ENCODE results near the gene CYP4F12.
"Not testable (repeated sequence)": the region's sequence is repeated elsewhere in the genome, so short reads cannot be mapped to it uniquely, and the experiment has no call there.

Gene CYP4F12

DNA sequence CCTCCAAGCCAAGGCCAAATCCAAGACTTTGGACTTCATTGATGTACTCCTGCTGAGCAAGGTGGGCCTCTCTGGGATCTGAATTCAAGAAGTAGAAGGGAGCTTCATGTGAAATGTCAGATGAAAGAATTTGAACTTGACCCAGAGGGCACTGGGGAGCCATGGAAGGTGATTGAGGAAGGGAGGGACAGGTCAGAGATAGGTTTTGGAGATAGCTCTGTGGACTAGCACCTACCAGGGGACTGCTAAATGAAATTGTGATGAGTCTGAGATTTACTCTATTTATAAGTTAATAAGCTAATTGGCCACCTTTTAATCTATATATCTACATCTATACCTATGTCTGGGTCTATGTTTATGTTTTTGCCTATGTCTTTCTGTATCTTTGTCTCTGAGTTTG lies 22.8 kb upstream of the CYP4F12 start:
- DNase-seq (ENCODE audit: low read depth): not testable (repeated sequence)

DNA sequence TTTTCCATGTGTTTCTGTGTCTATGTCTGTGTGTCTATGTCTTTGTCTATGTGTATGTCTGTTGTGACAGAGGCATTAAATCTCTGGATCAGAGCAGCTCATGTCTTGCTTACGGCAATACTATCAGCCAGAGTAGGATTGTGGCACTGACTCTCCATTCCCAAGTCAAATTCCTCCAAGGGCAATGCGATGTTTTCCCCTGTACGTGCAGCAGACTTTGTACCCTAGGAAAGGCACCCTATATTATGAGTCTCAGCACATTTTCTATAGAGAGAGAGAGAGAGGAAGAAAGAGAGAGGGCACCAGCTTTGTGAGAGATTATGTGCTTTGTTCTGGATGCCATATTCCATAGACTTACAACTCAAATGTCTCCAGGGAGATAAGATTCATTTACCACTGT lies 21.1 kb upstream of the CYP4F12 start:
- no peak for DNase-seq (ENCODE audit: low read depth)

- no peak for DNase-seq (ENCODE audit: low read depth)
Observed at GRCh38 chr19:15652559-15653278, 20.2 kb upstream of the CYP4F12 start.

GRCh38 chr19:15656467-15656866 lies 16.4 kb upstream of the CYP4F12 start:
- no peak for DNase-seq (ENCODE audit: low read depth)

DNA sequence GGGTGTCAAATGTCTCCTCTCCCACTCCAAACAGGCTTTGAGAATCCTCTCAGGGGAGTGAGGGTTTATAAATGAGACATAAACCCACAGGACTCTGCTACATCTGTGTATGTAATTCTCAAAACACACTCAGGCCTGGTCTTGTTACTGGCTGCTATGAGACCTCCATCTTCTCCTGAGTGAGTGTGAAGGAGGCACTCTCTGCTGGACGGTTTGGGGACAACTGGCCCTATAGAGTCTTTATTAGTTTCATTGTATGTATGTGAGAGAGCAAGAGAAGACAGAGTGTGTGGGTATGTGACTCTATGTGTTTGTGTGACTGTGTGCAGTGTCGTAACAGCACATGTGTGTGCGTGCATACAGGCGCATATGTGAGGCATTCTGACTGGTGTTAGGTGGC lies 9.6 kb upstream of the CYP4F12 start:
- DNase-seq (ENCODE audit: low read depth): no peak

DNA sequence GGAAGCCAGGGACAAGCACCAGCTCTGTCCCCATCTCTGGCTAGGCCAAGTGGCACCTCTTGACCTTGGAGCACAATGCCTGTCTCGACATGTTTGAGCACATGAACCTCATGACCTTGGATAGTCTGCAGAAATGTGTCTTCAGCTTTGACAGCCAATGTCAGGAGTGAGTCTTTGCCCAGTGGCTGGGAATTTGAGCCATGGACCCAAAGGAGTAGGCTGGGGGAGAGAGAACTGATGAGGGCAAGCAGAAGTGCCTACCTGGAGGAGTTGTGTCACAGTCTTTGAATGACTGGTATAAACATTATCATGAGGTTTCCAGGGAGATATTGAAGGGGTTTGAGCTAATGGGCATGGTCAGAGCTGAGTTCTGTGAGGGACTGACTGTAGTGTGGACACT lies 6.7 kb upstream of the CYP4F12 start:
- DNase-seq (ENCODE audit: low read depth): no peak

GRCh38 chr19:15666883-15667282 lies 6.0 kb upstream of the CYP4F12 start:
- DNase-seq (ENCODE audit: low read depth): no peak

DNA sequence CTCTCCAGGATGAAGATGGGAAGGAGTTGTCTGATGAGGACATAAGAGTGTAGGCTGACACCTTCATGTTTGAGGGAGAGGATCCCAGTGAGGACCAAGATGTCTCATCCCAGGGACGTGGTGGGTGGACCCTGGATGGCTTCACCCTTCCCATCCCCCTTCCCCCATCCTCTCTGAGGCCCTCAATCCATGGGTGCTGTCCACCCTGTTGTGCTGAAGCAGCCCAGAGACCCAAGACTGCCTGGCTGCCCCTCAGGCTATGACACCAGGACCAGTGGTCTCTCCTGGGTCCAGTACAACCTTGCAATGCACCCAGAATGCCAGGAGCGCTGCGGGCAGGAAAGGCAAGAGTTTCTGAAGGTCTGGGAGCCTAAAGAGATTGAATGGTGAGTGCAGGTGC lies 3.4 kb upstream of the CYP4F12 start:
- no peak for DNase-seq (ENCODE audit: low read depth)

GRCh38 chr19:15669891-15670290 lies 3.0 kb upstream of the CYP4F12 start:
- DNase-seq (ENCODE audit: low read depth): no peak

- no peak for DNase-seq (ENCODE audit: low read depth)
Observed at GRCh38 chr19:15671237-15671821, 1.6 kb upstream of the CYP4F12 start.

GRCh38 chr19:15671891-15672579 lies 852 bp upstream of the CYP4F12 start:
- no peak for DNase-seq (ENCODE audit: low read depth)

DNA sequence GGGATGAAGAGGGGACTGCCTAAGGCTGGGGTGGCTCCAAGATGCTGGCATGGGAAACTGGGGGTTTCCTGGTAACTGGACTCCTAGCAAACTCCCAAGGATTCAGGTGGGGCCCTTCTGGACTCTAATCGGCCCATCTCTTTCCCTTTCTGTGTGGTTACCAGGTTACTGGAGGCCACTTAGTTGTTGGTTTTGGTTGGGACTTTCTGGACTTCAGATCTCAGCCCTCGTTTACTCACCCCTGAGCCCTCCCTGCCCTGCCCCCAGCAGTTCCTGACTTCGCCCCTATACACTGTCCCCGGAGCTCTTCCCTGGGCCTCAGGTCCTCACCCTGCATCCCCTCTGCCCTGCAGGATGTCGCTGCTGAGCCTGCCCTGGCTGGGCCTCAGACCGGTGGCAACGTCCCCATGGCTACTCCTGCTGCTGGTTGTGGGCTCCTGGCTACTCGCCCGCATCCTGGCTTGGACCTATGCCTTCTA lies 328 bp downstream of the CYP4F12 start:
- DNase-seq (ENCODE audit: low read depth): no peak

GRCh38 chr19:15675560-15675959 lies 2.7 kb downstream of the CYP4F12 start:
- DNase-seq (ENCODE audit: low read depth): no peak

DNA sequence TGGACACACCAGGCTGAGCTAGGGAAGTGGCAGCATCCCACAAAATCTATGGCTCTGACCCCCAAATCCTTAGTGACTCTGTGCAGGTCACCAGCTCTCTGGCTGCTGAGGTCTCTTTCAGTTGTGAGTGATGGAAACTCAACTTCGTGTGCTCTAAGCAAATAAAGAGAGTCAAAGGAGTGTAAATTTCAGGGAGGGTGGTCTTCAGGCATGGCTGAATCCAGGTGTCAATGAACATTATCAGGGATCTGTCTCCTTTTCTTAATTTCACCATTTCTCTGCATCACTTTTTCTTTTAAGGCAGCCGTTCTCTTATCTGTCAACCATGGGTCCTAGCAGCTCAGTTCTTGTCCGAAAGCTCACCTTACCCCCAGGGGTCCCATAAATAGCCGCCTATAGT lies 6.2 kb downstream of the CYP4F12 start:
- DNase-seq (ENCODE audit: low read depth): no peak

DNA sequence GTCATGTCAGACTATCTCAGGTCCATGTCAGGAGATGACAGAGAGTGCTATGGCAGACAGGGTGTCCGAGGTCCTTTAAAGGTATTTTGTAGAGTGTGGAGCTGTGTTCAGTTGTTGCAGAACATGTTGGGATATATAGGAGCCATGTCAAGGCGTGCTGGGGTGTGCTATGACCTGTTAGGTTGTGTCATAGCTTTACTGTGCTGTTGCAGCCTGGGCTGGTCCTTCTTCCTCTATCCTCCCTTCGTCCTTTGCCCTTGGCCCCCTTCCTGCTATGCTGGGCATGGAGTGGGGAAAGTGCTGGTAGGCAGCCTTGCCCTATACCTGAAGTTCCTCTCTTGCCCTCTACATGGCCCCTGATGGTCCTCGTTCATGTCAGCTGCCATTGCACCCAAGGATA lies 7.0 kb downstream of the CYP4F12 start:
- not testable (repeated sequence) for DNase-seq (ENCODE audit: low read depth)

- no peak for DNase-seq (ENCODE audit: low read depth)
Observed at GRCh38 chr19:15680478-15681322, 7.8 kb downstream of the CYP4F12 start.

GRCh38 chr19:15683411-15683810 lies 10.5 kb downstream of the CYP4F12 start:
- no peak for DNase-seq (ENCODE audit: low read depth)

DNA sequence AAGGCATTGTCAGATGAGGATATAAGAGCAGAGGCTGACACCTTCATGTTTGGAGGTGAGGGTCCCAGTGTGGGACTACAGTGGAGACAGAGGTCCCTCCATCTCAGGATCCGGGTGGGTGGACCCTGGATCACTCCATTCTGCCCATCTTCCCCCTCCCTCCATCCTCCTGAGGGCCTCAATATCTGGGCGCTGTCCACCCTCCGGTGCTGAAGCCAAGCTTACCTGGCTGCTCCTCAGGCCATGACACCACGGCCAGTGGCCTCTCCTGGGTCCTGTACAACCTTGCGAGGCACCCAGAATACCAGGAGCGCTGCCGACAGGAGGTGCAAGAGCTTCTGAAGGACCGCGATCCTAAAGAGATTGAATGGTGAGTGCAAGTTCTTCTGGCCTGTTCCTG lies 11.9 kb downstream of the CYP4F12 start:
- no peak for DNase-seq (ENCODE audit: low read depth)

DNA sequence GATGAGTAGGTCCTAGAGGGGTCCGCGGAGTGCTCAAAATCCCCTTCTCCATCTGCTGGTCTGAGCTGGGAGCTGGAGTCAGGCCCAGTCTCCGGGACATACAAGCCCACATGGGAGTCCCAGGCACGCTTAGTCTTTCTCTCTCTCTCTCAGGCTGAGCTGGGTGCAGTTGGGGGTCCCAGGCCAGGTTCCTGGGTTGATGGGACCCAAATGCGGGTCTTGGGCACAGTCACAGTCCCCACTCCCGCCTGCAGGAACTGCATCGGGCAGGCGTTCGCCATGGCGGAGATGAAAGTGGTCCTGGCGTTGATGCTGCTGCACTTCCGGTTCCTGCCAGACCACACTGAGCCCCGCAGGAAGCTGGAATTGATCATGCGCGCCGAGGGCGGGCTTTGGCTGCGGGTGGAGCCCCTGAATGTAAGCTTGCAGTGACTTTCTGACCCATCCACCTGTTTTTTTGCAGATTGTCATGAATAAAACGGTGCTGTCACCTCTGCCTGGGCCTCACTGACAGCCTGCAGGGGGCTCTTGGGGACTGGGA lies 23.8 kb downstream of the CYP4F12 start:
- no peak for DNase-seq (ENCODE audit: low read depth)

DNA sequence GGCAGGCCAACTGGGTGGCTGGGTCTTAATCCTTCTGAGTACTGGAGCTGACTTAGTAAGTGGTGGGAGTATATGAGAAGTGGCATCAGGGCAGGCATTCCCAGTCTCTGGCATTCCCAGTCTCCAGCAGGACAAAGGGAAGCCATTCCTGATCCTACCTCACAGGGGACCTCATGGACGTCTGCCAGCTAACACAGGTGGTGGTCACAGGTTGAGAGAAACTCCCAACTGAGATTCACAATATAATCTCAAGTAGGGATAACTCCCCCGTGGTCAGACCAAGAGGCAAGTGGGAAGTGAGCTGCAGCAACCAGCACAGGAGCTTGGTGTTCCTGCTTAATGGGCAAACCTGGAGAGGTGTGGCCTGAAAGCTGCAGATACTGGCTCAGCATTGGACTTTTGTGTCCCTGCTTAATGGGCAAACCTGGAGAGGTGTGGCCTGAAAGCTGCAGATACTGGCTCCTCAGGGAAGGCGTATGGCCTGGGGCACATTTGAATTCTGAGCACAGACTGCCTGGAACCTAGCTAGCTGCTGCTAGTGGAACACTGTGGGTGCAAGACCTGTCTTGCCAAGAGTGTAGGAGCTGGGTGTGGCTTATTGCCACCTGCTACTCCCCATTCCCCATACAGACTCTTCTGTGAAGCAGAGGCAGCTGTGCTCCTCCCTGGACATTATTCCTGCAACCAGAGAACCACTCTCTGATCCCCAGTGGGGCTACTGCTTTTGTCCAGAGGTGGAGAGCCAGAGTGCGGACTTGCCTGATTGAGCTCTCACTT lies 29.1 kb downstream of the CYP4F12 start:
- no peak for DNase-seq (ENCODE audit: low read depth)

- peak; percentile 46 for DNase-seq (ENCODE audit: low read depth)
Observed at GRCh38 chr19:15702534-15702930, 29.6 kb downstream of the CYP4F12 start.

All from iris pigment epithelial cell (primary cell).